Esophagus muscularis mucosa (tissue), 4 donors: ENCODE data around the gene RIN2.

Experiments
- EP300 ChIP-seq: sonication (generic); formaldehyde crosslinking; IDR thresholded peaks from one replicate; pipeline ENCODE4 v1.6.1; 2017; ENCODE audit warnings: antibody characterized with exemption
- POLR2AphosphoS5 ChIP-seq, 2 donors: sonication (generic); formaldehyde crosslinking; IDR thresholded peaks; one replicate each; pipeline ENCODE4 v1.6.1; 2017; ENCODE audit warnings: antibody characterized with exemption in 2 of 2
- TF ChIP-seq, protein P1 (sequence below), 3 experiments: fragments of 200-600 bp in 2 of 3; fragments of 450-650 bp in 1 of 3; sonication (generic) in 2 of 3; IDR thresholded peaks; one replicate each; pipeline ENCODE4 v1.5.1; 2017 to 2019; ENCODE audit warnings: antibody characterized with exemption in 3 of 3, mild to moderate bottlenecking in 2 of 3, moderate library complexity in 1 of 3

- TF ChIP-seq POLR2AphosphoS5 (IDR thresholded peaks at IDR 0.05) (no peak), EP300 (no peak)
- TF ChIP-seq, protein P1, sequence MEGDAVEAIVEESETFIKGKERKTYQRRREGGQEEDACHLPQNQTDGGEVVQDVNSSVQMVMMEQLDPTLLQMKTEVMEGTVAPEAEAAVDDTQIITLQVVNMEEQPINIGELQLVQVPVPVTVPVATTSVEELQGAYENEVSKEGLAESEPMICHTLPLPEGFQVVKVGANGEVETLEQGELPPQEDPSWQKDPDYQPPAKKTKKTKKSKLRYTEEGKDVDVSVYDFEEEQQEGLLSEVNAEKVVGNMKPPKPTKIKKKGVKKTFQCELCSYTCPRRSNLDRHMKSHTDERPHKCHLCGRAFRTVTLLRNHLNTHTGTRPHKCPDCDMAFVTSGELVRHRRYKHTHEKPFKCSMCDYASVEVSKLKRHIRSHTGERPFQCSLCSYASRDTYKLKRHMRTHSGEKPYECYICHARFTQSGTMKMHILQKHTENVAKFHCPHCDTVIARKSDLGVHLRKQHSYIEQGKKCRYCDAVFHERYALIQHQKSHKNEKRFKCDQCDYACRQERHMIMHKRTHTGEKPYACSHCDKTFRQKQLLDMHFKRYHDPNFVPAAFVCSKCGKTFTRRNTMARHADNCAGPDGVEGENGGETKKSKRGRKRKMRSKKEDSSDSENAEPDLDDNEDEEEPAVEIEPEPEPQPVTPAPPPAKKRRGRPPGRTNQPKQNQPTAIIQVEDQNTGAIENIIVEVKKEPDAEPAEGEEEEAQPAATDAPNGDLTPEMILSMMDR (IDR thresholded peaks at IDR 0.05), result no peak
Observed at GRCh38 chr20:19781235-19781634, 23.2 kb downstream of the RIN2 start.
